GM21576 (cell line): ENCODE results near the gene SURF6.
"Not testable (repeated sequence)": the region's sequence is repeated elsewhere in the genome, so short reads cannot be mapped to it uniquely, and the experiment has no call there.

Experiments used
- ATAC-seq: cut with Tn5 transposase; IDR thresholded peaks from one replicate; pipeline ENCODE4 v1.9.1; 2021; ENCODE audit warnings: mild to moderate bottlenecking, moderate library complexity; ENCODE audit not compliant: unreplicated experiment

The SURF6 gene

GRCh38 chr9:133329306-133330156 lies 6.5 kb downstream of the SURF6 start:
- ATAC-seq = not testable (repeated sequence)

DNA sequence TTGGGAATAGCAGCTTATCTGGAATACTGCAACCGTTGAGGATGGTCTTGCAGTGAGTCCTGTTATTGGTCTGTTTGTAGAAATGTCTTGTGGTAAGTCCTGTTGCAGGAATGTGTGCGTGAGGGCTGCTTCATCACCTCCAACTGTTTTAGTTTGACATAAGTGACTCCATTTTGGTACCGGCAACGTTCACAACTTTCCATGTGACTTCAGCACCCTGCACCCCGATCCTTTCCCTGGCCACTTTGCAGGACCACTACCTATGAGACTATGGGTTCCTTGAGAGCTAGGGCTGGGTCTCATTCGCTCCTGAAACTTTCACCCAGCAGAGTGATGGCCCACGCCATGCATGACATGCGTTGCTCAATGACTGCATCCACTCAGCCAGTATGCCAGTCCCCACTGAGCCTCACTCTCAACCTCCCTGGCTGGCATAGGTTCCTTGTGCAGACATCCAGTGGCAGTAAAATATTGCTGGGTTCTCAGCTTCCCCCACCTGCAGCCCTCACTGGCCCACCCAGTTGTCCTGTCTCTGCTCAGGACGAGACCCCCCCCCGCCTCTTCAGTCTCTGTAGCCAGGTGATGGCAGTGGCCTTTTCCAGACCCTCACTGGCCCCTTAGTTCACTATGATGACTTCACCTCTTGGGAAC lies 8.0 kb downstream of the SURF6 start:
- ATAC-seq = no peak

DNA sequence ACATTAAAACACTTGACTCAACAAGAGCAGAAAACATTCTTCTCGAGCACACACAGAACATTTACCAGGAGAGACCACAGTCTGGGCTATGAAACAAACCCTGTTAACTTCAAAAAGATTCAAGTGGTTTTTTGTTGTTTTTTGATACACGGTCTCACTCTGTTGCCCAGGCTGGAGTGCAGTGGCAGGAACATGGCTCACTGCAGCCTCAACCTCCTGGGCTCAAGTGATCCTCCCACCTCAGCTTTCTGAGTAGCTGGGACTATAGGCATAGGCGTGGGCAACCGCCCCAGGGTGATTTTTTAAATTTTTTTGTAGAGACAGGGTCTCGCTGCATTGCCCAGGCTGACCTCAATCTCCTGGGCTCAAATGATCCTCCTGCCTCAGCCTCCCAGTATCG lies 9.0 kb downstream of the SURF6 start:
- ATAC-seq = not testable (repeated sequence)

- ATAC-seq = no peak
Observed at GRCh38 chr9:133323991-133324703, 11.8 kb downstream of the SURF6 start.

GRCh38 chr9:133323211-133323610 lies 12.8 kb downstream of the SURF6 start:
- no peak for ATAC-seq

DNA sequence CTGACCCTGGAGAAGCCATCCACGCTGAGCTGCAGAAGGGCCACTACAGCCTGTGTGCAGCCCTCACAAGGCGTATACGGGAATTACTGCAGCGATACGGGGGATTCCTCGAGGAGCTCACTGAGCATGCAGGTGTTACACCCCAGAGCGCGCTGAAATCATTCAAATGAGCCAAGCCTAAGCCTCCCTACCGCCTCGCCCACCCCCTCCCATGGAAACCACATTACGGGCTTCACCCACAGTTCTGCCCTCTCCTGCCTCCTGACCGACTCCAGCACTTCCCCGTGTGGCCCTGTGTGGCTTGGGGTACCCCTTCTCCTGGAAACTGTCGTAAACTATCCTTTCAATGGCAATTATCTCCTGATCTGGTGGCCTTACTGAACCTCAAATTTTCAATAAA lies 13.3 kb downstream of the SURF6 start:
- ATAC-seq = no peak

DNA sequence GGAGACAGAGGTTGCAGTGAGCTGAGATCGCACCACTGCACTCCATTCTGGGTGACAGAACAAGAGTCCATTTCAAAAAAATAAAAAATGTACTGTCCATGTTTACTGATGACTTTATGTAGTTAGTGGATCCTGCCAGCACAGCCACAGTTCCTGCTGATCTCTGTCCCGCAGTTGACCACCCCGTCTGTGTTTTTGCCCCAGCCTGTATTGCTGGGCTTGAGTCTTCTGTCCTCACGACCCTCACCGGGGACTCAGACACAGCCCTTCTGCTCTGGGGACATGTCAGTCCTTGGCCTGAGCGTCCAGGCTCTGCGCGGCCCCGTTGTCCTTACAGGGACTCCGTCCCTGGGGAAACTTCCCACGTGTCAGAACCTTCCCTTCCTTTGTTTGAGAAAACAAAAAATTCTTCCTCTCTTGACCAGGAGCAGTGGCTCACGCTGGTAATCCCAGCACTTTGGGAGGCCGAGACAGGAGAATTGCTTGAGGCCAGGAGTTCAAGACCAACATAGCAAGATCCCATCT lies 14.5 kb downstream of the SURF6 start:
- no peak for ATAC-seq

GRCh38 chr9:133320421-133320881 lies 15.5 kb downstream of the SURF6 start:
- ATAC-seq = no peak

DNA sequence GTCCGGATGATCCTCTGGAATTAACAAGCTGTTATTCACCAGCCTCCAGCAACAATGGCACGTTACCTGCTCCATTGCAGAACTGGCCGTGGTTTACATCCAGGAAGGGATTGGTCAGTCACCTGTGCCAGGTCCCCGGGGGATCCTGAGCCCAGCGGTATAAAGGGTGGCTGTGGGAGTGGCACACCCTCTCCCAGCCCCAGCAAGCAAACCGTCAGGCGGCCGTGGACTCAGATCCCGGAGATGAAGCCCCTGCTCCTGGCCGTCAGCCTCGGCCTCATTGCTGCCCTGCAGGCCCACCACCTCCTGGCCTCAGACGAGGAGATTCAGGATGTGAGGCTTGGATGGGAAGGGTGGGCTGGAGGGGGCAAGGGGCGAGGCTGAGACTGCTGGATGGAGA lies 18.4 kb downstream of the SURF6 start:
- ATAC-seq = not testable (repeated sequence)

GRCh38 chr9:133315997-133316396 lies 20.0 kb downstream of the SURF6 start:
- ATAC-seq = no peak

GRCh38 chr9:133309608-133310007 lies 26.4 kb downstream of the SURF6 start:
- ATAC-seq = no peak

- ATAC-seq = no peak
Observed at GRCh38 chr9:133307301-133307700, 28.7 kb downstream of the SURF6 start.

DNA sequence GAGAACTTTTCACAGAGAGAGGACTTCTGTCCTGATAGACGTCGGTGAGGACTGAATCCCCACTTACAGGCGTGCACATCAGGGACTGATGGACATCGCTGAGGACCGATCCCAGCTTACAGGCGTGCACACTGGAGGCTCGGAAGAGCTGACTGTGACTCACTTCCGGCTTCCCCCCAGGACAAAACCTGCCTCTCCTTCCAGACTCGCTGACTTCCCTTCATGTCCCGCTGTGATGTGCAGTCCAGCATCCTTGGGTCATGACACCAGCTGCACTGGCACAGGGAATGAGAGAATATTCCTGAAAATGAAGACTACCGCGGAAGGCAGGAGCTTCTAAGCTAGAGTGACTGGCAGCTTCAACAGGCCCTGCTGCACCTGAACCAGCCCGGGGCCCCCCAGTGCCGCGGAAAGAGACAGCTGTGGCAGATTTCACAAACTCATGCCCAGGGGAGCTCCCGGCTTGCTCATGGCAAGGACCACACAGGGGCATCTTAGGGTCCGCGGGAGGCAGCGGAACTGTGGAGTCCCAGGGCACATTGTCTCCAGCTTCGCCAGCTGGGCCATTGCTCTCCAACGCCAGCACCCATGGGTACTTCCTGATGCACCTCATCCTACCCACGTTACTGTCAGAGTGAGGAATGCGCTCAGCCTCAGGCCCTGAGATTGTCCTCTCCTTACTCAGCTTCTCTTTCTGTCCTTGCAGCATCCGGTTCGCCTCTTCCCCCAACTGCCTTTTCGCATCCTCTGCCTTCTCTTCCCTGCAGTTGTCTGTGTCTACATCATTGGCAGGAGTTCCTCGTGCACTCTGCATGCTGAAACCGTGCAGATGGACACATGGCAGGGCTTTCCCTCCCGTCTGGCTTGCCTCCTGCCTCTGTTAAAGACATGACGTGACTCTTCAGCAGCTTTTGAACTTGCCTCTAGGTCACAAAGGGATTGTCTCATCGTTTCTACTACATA lies 29.5 kb downstream of the SURF6 start:
- no peak for ATAC-seq

- no peak for ATAC-seq
Observed at GRCh38 chr9:133305731-133306130, 30.3 kb downstream of the SURF6 start.

DNA sequence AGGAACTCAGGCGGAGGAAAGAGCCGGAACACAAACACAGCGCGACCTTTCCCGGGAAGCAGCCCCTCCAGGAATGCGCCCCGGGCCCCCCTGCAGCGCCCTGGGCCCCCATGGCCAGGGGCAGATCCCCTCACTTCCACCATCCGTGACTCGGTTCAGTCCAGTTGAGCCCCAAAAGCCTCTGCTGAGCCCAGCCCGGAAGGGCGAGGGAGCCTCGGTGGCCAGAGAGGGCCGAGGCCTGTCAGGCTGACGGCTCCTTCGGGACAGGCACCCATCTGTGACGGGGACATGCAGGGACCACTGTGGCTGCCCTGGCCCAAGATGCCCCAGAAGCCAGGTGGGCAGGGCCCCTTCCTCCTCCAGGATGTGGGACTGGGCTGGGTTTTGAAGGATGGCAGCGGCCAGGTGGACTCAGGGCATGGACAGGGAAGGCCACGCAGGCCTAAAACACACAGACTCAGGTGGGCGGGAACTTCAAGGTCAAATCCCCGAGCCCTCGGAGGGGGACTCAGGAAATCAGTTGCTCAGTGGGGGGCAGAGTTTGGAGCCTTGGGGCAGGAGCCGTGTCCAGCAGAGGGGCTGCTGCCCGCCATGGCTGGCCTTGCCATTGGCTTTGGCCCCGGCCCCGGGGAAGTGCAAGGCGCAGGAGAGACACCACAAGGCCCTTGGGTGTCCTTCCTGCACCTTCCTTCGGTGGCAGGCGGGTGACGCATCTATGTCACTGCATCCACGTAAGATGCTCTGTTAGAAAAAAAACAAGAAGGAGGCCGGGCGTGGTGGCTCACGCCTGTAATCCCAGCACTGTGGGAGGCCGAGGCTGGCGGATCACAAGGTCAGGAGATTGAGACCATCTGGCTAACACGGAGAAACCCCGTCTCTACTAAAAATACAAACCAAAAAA lies 31.3 kb downstream of the SURF6 start:
- ATAC-seq = no peak

DNA sequence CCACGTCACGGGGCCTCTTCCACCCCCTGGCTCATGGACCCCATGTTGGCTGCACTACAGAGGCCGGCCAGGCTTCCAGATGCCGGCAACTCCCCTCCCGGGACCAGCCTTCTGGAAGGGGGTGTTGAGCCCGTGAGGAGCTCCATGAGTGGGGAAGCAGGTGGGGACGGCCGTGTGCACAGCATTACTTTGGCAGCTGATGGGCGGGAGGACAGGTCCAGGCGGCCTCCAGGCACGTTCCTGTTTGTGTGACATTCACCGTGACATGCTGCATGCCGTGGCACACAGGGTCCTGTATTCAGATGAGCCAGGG lies 31.9 kb downstream of the SURF6 start:
- ATAC-seq = no peak

DNA sequence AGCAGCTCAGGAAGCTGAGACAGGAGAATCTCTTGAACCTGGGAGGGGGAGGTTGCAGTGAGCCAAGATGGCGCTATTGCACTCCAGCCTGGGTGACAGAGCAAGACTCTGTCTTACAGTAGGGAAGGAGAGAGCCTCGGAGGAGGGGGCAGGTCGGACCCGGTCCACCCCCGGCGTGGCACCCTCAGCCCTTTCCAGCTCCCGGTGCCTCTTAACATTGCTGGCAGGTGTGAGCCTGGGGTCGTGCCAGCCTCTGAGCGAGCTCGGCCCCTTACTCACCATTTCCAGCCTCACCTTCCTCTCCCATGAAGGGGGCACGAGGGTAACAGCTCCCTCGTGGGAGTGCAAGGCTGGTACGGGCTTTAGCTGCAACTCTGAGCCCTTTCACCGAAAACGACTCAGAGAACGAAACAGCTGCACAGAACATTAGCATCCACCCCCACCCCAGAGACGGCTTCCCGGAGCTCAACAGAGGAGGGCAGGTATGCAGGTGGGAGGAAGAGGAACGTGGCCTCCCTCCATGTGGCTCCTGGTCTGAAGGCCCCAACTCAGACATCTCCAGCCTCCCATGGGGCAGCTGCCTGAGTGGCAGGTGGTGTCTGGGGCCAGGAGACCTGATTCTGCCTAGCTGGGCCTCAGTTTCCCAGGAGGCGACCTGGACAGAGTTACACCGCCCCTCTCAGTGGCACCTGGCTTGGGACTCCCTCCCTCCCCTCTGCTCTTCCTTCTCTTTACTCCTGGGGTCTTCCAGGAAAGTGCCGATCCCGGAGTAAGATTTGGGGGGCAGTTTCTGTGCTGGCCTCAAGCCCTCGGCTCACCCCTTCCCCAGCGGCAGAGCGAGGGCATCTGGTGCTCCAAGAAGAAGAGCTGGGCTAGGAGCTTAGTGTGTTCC lies 32.5 kb downstream of the SURF6 start:
- ATAC-seq = no peak
